GM19372 (cell line): Measurements from ENCODE around the gene ATG10.
"Not testable (repeated sequence)": the region's sequence is repeated elsewhere in the genome, so short reads cannot be mapped to it uniquely, and the experiment has no call there.

ENCODE experiments used
- ATAC-seq: cut with Tn5 transposase; IDR thresholded peaks from one replicate; pipeline ENCODE4 v1.9.1; 2021; ENCODE audit warnings: mild to moderate bottlenecking, low read depth, moderate library complexity; ENCODE audit not compliant: unreplicated experiment

The ATG10 gene

DNA sequence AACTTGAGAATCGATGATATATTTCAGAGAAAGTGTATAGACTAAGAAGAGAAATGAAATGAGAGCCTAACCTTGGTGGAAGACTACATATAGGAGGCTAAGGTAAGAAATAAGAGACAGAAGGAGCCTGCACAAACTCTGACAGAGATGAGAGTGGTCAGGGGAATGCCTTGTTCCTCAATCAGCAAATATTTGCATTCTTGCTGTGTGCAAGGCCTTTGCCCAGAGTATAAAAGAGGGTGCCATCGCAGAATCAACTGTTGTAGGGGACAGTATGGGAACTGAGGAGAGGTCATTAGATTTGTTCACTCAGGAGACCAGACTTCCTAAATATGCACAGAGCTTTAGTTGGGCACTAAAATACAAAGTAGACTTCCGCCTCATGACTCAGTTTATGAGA, 137.2 kb downstream of the ATG10 start:
- ATAC-seq = no peak

DNA sequence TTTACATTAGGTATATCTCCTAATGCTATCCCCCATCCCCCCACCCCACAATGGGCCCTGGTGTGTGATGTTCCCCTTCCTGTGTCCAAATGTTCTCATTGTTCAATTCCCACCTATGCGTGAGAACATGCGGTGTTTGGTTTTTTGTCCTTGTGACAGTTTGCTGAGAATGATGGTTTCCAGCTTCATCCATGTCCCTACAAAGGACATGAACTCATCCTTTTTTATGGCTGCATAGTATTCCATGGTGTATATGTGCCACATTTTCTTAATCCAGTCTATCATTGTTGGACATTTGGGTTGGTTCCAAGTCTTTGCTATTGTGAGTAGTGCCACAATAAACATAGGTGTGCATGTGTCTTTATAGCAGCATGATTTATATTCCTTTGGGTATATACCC, 138.1 kb downstream of the ATG10 start:
- ATAC-seq = not testable (repeated sequence)

DNA sequence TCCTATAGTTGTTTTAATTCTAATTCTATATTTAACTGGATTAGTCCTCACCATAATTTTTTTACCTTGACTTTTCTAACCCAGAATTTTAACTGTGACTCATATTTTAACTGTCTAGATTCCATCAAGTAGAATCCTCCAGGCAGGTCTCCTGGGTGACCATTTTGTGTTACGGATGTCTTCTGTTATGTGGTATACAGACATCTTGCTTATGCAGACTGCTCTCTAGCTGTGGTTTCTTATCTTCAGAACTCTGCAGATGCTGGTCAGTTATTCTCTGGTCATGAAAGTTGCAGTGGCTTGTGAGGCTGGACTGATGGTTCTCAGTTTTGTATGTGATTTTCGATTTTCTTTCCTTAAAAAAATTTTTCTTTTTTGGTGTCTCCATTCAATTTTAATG, 139.4 kb downstream of the ATG10 start:
- ATAC-seq = peak; percentile 79

DNA sequence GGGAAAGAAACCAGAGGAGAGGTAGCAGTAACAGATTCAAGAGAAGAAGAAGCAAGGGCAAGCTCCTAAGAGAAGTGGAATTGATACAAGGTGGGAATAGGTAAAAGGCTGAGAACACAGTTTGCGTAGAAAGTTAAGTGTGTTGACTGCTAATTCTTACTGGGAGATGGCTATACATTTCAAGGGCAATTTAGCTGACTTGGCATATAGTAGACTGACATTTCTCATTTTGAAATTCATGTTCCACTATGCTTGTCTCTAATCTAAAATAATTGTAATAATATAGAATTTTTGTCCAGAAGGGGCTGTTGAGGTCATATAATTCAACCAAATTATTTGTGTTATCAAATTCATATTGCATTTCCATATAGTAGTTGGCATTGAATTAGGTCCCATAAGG, 144.0 kb downstream of the ATG10 start:
- no peak for ATAC-seq

DNA sequence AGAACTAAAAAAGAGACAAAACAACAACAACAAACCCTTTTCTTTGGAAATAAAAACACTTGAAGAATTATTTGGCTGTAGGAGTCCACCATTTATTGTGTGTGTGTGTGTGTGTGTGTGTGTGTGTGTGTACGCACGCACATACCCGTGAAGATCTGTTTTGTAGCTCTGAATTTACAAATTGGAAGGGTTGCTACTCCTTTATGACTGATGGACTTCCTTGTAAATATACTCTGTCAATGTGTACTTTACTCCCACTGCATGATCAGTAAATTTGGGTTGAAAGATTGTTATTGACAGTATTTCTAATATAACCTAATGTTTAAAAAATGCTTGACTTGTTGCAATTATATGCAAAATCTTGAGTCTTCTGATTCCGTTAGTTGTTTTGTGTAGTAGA, 148.1 kb downstream of the ATG10 start:
- no peak for ATAC-seq

DNA sequence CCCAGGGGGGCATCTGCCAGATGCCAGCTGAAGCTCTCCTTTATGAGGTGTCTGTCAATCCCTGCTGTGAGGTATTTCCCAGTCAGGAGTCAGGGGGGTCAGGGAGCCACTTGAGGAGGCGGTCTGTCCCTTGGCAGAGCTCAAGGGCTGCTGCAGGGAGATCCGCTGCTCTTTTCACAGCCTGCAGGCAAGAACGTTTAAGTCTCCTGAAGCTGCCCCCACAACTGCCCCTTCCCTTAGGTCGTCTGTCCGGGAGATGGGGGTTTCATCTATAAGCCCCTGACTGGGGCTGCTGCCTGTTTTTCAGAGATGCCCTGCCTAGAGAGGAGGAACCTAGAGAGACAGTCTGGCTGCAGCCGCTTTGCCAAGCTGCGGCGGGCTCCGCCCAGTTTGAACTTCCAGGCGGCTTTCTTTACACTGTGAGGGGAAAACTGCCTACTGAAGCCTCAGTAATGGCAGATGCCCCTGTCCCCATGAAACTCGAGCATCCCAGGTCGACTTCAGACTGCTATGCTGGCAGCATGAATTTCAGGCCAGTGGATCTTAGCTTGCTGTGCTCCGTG, 158.0 kb downstream of the ATG10 start:
- ATAC-seq = no peak

DNA sequence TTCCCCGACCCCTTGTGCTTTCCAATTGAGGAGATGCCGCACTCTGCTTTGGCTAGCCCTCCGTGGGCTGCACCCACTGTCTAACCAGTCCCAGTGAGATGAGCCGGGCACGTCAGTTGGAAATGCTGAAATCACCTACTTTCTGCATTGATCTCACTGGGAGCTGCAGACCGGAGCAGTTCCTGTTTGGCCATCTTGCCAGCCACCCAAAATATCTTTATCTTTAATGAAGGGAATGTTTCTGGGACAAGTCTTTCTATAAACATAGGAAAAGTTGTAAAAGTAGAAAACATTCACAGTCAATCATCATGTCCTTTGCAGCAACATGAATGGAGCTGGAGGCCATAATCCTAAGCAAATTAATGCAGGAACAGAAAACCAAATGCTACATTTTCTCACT, 158.8 kb downstream of the ATG10 start:
- no peak for ATAC-seq

DNA sequence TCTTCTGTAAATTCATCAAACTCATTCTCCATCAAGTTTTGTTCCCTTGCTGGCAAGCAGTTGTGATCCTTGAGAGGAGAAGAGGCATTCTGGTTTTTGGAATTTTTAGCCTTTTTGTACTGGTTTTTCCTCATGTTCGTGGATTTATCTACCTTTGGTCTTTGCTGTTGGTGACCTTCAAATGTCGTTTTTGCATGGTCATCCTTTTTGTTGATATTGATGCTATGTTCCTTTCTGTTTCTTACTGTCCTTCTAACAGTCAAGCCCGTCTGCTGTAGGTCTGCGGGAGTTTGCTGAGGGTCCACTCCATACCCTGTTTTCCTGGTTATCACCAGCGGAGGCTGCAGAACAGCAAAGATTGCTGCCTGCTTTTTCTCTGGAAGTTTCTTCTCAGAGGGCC, 165.4 kb downstream of the ATG10 start:
- ATAC-seq = no peak

DNA sequence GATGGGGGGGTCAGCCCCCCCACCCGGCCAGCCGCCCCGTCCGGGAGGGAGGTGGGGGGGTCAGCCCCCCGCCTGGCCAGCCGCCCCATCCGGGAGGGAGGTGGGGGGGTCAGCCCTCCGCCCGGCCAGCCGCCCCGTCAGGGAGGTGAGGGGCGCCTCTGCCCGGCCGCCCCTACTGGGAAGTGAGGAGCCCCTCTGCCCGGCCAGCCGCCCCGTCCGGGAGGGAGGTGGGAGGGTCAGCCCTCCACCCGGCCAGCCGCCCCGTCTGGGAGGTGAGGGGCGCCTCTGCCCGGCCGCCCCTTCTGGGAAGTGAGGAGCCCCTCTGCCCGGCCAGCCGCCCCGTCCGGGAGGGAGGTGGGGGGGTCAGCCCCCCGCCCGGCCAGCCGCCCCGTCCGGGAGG, 168.0 kb downstream of the ATG10 start:
- ATAC-seq = not testable (repeated sequence)

DNA sequence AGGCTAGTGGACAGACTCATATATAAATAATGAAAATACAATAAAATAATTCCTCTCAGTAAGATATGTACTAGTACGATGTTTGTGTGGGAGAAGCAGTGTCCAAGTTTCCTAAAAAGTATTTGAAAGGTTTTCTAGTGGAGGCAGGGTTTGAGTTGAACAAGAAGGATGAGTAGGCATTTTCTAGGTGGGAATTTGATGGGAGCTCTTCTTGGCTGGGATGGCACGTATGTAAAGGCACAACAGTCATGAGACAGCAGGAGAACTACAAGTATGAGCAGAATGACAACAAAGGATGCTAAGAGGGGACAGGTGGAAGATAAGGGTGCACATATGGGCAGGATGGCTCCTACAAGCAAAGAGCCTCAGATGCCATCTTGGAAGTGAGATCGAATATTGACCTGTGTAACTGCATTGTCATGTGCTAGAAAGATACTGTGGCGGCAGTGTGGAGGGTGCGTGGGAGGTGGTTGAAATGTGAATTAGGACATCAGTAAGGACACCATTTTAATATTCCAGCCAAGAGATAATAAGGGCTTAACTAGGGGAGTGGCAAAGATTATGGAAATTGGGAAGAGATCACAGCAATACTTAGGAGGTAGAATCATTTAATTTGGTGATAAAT, 170.5 kb downstream of the ATG10 start:
- no peak for ATAC-seq

DNA sequence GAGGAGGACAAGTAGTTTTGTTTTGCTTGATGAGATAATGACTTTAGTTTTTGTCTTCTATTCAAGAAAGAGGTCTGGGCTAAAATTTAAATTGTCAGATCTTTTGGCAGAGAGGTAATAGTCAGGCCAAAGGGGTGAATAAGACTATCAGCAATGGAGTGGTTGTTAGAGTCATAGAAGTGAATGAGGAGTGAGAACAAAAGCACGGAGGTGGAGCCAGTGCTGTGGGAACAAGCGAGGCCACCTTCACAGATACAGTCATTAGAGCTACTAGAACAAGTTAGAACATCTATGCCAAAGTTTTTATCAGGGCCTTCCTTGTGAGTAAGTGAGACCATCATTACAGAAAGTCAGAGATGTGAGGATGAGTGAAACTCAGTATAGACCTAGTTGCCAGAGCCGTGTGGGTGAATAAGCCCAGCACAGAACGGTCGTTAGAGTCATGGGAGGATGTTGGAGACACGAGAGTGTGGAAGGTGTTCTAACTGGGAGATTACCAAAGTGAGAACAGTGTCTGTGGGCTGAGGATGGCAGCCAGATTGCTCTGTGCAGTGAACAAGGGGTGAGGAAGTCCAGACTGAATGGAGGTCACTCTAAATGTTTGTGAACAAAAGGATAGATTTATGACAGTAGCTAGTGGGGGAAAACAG, 171.2 kb downstream of the ATG10 start:
- no peak for ATAC-seq

DNA sequence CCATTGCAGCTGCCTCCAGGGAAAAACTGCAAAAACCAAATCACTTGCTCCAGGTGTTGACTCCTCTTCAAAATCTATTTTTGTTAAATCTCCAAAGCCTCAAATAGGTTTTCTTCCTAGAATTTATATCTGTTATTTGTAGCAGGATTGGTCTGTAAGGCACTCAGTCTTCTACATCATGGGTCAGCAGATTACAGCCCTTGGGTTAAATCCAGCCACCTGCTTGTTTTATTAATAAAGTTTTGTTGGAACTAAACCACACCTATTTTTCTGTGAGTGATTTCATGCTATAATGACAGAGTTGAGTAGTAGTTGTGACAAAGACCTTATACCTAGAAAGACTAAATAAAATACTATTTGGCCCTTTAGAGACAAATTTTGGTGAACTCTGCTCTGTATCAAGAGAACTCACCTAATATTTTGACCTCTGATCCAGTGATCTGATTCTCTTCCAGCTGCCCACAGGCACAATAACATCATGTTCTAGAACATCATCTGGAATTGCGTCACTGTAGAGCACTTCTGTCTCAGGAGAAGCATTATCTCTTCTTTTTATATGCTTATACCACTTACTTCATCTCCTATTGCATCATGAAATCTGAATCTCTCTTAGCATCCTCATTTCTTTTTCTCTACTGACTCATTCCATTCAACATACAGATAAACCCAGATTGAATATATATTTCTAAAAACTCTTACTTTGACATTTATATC, 176.2 kb downstream of the ATG10 start:
- no peak for ATAC-seq

DNA sequence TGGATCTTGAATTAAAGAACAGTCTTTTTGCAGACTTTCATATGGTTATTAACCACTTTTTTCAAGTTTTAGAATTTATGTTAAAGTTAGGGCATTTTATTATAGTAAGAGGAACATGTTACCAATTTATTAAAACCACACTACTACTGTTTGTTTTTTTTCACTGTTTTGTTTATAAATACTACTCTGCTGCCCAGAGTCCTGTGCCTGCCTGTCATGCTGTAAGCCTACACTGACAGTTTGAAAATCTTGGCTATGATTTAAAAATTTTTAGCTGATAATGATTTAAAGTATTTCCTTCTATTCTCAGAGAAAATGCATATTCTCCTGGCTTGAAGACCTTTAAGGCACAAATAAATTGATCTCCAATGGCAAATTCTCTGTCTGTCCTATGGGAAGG, 177.6 kb downstream of the ATG10 start:
- ATAC-seq = no peak

DNA sequence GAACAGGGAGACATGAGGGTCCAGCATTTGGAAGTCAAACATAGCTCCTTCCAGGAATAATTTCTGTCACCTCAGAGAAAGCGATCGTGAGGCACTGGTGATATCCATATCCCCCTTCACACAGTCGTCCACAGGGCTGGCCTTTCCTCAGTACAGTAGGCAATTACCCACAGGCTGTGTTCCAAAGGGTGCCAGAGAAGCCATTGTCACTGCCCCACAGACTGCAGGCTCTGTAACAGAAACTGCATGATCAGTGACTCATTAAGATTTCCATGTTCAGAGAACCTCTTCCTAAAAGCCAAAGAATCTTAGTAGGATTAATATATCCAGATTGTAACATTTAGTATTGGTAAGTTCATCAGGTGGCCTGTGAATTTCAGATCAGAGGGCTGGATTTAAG, 178.7 kb downstream of the ATG10 start:
- ATAC-seq = no peak

DNA sequence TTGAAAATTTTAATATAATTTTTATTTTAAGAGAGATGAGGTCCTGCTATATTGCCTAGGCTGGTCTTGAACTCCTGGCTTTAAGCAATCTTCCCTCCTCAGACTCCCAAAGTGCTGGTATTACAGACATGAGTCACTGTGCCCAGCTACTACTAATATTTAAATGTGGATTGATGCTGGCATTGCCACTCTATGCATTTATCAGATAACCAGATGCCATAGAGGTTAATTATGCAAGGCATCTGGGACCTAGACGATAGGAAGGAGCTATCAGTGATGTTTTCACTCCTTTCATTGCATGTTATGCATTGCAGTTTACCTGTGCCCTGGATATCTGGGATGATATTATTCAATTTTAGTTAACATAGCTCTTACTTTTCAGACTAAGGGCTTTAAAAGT, 179.4 kb downstream of the ATG10 start:
- ATAC-seq = no peak

DNA sequence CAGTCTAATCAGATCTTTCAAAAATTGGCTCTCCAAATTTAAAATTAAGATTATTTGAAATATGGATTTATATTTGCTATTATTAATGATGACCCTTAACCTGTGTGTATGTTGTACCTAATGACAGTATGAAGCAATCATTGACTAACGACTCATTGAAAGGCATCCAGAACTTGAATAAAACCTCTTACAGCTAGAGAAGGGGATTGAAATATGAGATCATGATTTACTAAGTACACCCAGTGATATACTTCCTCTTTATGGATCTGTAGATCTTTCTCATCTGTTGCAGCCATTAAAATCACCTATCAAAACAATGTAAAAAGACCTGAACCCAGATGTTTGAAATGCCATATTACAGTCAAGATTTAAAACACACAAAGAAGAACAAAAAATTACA, 179.8 kb downstream of the ATG10 start:
- ATAC-seq = no peak

DNA sequence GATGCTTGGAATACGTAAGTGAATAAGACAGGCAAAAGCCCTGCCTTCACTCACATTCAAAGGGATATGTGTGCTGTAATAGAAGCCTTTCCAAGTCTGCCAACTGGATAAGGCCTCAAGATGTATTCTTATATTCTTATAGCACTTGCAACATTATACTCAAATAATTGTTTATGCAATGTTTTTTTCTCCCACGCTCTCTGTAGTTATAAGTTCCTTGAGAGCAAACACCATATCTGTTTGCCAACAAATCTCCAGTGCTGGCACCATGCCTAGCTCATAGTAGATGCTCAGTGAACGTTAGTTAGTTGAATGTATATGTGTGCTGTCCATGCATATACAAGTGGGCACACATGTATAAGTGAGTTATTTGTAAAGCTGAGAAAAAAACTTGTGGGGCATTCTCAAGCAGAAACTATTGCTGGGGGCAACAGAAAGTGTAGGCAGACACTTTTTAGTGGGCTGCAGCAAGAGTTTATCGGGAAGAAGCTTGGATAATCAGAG, 181.2 kb downstream of the ATG10 start:
- no peak for ATAC-seq

DNA sequence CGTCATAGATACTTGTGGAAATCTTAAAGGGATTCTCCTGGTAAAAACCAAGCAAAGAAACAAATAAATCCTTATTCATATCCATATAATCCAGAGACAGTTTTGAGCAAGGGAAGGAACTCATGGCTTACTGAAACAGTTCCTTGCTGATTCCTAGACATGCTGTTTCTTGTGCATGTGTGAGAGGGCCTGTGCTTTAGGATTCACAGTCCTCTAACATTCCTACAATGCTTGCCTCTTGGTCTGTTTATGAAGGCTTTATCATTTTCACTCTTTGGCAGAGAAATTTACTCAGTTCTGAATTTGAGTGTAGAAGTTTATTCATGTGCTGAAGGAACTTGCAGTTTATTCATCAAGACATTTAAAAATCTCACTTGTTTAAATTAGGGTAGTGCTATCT, 183.0 kb downstream of the ATG10 start:
- ATAC-seq = no peak

DNA sequence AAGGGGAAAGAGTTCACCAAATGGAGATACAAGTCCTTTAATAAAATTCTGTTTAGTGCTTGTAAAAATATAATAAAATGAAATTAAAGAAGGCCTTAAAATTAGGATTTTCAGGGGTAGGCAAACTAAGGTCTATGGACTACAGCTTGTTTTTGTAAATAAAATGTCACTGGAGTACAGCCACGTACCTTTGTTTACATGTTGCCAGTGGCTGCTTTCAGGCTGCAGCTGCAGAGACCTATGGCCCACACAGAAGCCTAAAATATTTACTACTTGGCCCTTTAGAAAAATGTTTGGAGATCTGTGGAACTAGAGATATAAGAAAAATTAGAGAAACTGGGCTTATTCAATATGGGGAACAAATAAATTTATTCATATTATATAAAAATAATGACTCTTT, 183.5 kb downstream of the ATG10 start:
- no peak for ATAC-seq

DNA sequence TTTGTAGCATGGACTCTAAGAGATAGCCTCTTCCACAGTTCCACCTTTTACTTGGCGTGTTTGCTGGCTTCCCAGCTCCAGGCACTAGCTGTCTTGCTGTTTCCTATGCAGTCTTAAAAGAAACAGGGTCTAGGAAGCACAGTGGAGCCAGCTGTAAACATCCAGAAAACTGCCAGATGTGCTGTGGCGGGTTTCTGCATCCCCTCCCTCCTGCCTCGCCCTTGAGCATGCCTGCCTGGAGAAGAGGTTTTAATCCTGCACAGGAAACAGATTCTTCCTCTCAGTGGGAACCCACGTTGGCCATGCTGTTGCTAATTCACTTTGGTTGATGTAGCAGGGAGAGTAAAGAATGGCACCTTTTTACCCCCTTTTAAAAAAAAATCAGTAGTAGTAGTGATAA, 185.1 kb downstream of the ATG10 start:
- no peak for ATAC-seq

DNA sequence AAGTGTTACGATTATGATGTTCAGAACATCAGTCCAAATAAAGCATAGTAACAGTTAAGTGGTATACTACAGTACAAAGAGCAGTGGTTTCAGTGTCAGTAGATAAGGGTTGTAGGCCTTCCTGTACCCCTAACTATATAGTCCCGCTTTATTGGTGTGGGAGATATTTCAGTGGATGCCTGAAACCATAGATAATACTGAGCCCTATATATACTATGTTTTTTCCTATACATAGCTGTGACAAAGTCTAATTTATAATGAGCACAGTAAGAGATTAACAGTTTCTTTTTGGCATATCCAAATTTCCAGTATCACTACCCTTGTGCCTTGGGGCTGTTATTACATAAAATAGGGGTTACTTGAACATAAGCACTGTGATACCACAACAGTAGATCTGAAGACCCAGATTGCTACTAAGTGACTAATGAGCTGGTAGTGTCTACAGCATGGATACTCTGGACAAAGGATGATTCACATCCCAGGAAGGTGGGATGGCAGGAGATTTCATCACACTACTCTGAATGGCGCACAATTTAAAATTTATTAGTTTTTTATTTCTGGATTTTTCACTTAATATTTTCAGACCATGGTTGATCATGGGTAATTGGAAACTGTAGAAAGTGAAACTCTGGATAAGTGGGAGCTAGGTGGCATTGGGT, 187.1 kb downstream of the ATG10 start:
- ATAC-seq = no peak
